ENCODE measurements around the gene GCN1. TPM values are rescaled to one million over a fixed set of nuclear protein-coding genes. Genes with fewer than 3 reads are reported as not detected.

Gene GCN1
- total RNA-seq, 1 experiment from 2014 or later, result 53.6 TPM

DNA sequence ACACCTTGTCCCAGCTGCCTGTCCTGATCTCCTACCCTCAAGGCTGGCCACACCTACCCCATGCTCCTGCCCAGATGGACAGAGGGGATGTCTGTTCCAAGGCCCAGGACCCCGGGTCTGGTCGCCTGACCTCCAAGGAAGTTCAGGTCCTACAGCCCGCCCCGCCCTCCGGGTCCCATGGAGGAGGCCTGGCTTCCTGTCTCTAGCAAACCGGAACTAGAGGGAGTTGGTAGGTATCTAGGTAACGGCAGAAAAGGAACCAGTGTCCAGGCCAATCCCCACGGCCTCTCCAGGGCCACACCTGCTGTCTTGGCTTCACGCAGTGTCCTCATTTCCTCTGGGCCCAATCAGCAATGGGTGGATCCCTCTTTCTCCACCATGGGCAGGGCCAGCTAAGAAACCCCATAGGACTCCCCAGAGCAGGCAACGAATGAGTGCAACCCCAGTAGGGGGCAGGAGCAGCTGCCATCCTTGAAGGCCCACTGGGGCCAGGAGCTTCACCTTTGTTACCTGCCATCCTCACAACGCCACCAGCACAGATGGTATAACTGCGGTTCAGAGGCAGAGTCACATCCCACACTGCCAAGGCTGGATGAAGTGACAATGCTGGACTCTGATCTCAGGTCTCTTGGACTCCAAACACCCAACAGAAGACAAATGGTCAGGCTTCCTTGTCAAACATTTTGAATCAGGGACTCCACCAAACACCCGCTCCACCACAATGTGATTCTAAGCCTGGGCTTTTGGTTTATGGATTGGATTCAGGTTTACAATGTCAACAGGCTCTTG is 31.5 kb upstream of the GCN1 start:
- no peak overlapping the region for H3K27ac ChIP-seq (ENCODE audit: low read length)
- H3K9ac ChIP-seq (ENCODE audit: low read length), result no peak overlapping the region
- H3K4me3 ChIP-seq (ENCODE audit: low read length), result no peak overlapping the region
- no peak overlapping the region for H2AFZ ChIP-seq (ENCODE audit: low read length)
- no peaks in the 10 kb centered on the region for H3K9me3 ChIP-seq (ENCODE audit: low read length)
- H3K27me3 ChIP-seq (ENCODE audit: low read length), result no peaks in the 10 kb centered on the region
- no peaks in the 10 kb centered on the region for H4K20me1 ChIP-seq (ENCODE audit: insufficient read depth, low read depth, low read length)
- no peaks in the 10 kb centered on the region for H3K79me2 ChIP-seq (ENCODE audit: low read length)
- no peak overlapping the region for H3K4me2 ChIP-seq (ENCODE audit: low read depth, low read length, poor library complexity, severe bottlenecking)
- DNase-seq, result no peak
- H3K36me3 ChIP-seq (ENCODE audit: insufficient read depth, low read length), result no peaks in the 10 kb centered on the region
- no peaks in the 10 kb centered on the region for H3K9me2 ChIP-seq (replicated peaks; ENCODE audit: insufficient read depth, low read length)
- H3K4me1 ChIP-seq (ENCODE audit: low read length), result peaks cover 20% of the 10 kb centered on the region

DNA sequence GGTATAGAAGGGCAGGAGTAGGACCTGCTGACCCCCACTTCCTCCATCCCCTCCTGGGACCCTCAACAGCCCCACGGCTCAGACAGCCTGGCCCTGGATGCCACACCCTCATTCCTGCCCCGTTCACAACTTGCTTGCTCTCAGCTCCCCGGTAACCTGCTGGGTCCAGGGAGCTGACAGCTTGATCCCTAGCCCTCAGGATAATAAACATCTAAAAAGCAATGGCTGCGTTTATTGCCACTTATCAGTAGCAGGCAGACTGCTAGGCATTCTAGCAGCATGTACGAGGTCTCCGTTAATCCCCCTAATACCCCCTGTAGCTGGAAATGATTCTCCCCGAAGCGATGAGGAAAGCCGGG is 30.7 kb upstream of the GCN1 start:
- H3K79me2 ChIP-seq (ENCODE audit: low read length), result no peaks in the 10 kb centered on the region
- H3K9ac ChIP-seq (ENCODE audit: low read length), result no peak overlapping the region
- H3K36me3 ChIP-seq (ENCODE audit: insufficient read depth, low read length), result no peaks in the 10 kb centered on the region
- H3K4me3 ChIP-seq (ENCODE audit: low read length), result no peak overlapping the region
- no peak for DNase-seq
- H2AFZ ChIP-seq (ENCODE audit: low read length), result no peak overlapping the region
- H3K9me3 ChIP-seq (ENCODE audit: low read length), result no peaks in the 10 kb centered on the region
- H3K9me2 ChIP-seq (replicated peaks; ENCODE audit: insufficient read depth, low read length), result no peaks in the 10 kb centered on the region
- H4K20me1 ChIP-seq (ENCODE audit: insufficient read depth, low read depth, low read length), result no peaks in the 10 kb centered on the region
- H3K27ac ChIP-seq (ENCODE audit: low read length), result no peak overlapping the region
- no peak overlapping the region for H3K4me2 ChIP-seq (ENCODE audit: low read depth, low read length, poor library complexity, severe bottlenecking)
- peaks cover 20% of the 10 kb centered on the region for H3K4me1 ChIP-seq (ENCODE audit: low read length)
- no peaks in the 10 kb centered on the region for H3K27me3 ChIP-seq (ENCODE audit: low read length)

DNA sequence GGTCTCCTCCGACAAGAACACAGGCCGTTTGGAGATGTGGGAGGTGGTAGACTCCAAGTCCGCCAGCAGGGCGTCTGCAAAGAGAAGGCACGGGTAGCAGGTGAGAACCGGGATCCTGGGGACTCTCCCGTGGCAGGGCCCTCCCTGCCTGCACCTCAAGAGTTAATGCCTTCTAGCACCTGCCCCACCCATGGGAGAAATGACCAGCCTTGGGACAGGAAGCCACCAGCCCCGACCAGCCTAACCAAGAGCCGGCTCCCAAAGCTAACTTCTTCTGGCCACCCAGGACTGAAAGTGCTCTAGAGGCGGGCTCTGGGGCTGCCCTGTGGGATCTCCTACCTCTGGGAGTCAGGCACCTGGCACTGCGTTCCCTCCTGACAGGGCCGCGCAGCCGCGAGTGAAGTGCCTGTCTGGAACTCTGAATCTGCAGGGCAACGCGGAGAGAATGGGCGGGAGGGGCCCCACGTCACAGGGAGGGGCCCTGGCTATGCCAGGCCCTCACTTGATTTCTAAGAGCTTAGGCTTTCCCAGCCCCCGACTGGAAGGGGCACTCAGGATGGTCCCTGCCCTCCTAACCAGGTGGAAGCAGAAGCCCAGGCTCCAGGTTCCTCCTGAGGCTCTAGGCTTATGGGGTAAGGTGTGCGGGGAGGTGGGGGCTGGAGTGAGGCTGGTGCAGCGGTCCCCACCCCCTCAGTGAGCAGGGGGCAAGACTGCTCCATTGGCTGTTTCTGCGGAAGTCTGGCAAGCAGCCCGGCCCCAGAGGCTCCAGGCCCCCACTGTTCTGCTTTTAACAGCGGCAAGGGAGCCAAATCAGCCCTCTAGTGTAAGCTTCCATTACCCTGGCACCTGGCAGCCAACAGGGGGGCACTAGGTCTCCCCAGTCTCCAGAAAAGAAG is 30.0 kb upstream of the GCN1 start:
- H3K27me3 ChIP-seq (ENCODE audit: low read length), result no peaks in the 10 kb centered on the region
- peaks cover 17% of the 10 kb centered on the region for H3K4me1 ChIP-seq (ENCODE audit: low read length)
- H3K36me3 ChIP-seq (ENCODE audit: insufficient read depth, low read length), result no peaks in the 10 kb centered on the region
- no peaks in the 10 kb centered on the region for H3K9me2 ChIP-seq (replicated peaks; ENCODE audit: insufficient read depth, low read length)
- H2AFZ ChIP-seq (ENCODE audit: low read length), result no peak overlapping the region
- DNase-seq, result no peak
- no peaks in the 10 kb centered on the region for H4K20me1 ChIP-seq (ENCODE audit: insufficient read depth, low read depth, low read length)
- H3K4me3 ChIP-seq (ENCODE audit: low read length), result no peak overlapping the region
- H3K9me3 ChIP-seq (ENCODE audit: low read length), result no peaks in the 10 kb centered on the region
- no peak overlapping the region for H3K27ac ChIP-seq (ENCODE audit: low read length)
- H3K9ac ChIP-seq (ENCODE audit: low read length), result no peak overlapping the region
- H3K4me2 ChIP-seq (ENCODE audit: low read depth, low read length, poor library complexity, severe bottlenecking), result no peak overlapping the region
- H3K79me2 ChIP-seq (ENCODE audit: low read length), result no peaks in the 10 kb centered on the region

GRCh38 chr12:120223458-120224303 is 29.2 kb upstream of the GCN1 start:
- no peaks in the 10 kb centered on the region for H3K27me3 ChIP-seq (ENCODE audit: low read length)
- H3K9ac ChIP-seq (ENCODE audit: low read length), result no peak overlapping the region
- H3K79me2 ChIP-seq (ENCODE audit: low read length), result no peaks in the 10 kb centered on the region
- peaks cover 8% of the 10 kb centered on the region for H3K4me1 ChIP-seq (ENCODE audit: low read length)
- DNase-seq, result no peak
- no peak overlapping the region for H3K4me3 ChIP-seq (ENCODE audit: low read length)
- H3K9me2 ChIP-seq (replicated peaks; ENCODE audit: insufficient read depth, low read length), result no peaks in the 10 kb centered on the region
- H3K36me3 ChIP-seq (ENCODE audit: insufficient read depth, low read length), result no peaks in the 10 kb centered on the region
- no peak overlapping the region for H2AFZ ChIP-seq (ENCODE audit: low read length)
- no peak overlapping the region for H3K27ac ChIP-seq (ENCODE audit: low read length)
- no peaks in the 10 kb centered on the region for H4K20me1 ChIP-seq (ENCODE audit: insufficient read depth, low read depth, low read length)
- no peaks in the 10 kb centered on the region for H3K9me3 ChIP-seq (ENCODE audit: low read length)
- no peak overlapping the region for H3K4me2 ChIP-seq (ENCODE audit: low read depth, low read length, poor library complexity, severe bottlenecking)

GRCh38 chr12:120222288-120222832 is 27.8 kb upstream of the GCN1 start:
- Histone ChIP-seq H3K27me3 (ENCODE audit: low read length) (no peaks in the 10 kb centered on the region), H3K4me3 (ENCODE audit: low read length) (no peak overlapping the region), H3K4me1 (ENCODE audit: low read length) (no peaks in the 10 kb centered on the region), H3K4me2 (ENCODE audit: low read depth, low read length, poor library complexity, severe bottlenecking) (no peak overlapping the region), H3K9ac (ENCODE audit: low read length) (no peak overlapping the region), H3K36me3 (ENCODE audit: insufficient read depth, low read length) (no peaks in the 10 kb centered on the region), H4K20me1 (ENCODE audit: insufficient read depth, low read depth, low read length) (no peaks in the 10 kb centered on the region), H3K79me2 (ENCODE audit: low read length) (no peaks in the 10 kb centered on the region), H3K27ac (ENCODE audit: low read length) (no peak overlapping the region), H2AFZ (ENCODE audit: low read length) (no peak overlapping the region), H3K9me2 (replicated peaks; ENCODE audit: insufficient read depth, low read length) (no peaks in the 10 kb centered on the region), H3K9me3 (ENCODE audit: low read length) (no peaks in the 10 kb centered on the region)
- DNase-seq, result no peak

- H4K20me1 ChIP-seq (ENCODE audit: insufficient read depth, low read depth, low read length), result no peaks in the 10 kb centered on the region
- H3K4me2 ChIP-seq (ENCODE audit: low read depth, low read length, poor library complexity, severe bottlenecking), result no peak overlapping the region
- no peaks in the 10 kb centered on the region for H3K9me3 ChIP-seq (ENCODE audit: low read length)
- H3K36me3 ChIP-seq (ENCODE audit: insufficient read depth, low read length), result no peaks in the 10 kb centered on the region
- no peaks in the 10 kb centered on the region for H3K9me2 ChIP-seq (replicated peaks; ENCODE audit: insufficient read depth, low read length)
- no peak overlapping the region for H3K4me3 ChIP-seq (ENCODE audit: low read length)
- no peak overlapping the region for H3K27ac ChIP-seq (ENCODE audit: low read length)
- H3K27me3 ChIP-seq (ENCODE audit: low read length), result no peaks in the 10 kb centered on the region
- H2AFZ ChIP-seq (ENCODE audit: low read length), result no peak overlapping the region
- no peak overlapping the region for H3K9ac ChIP-seq (ENCODE audit: low read length)
- DNase-seq, result no peak
- no peaks in the 10 kb centered on the region for H3K4me1 ChIP-seq (ENCODE audit: low read length)
- H3K79me2 ChIP-seq (ENCODE audit: low read length), result no peaks in the 10 kb centered on the region
Measured at GRCh38 chr12:120221576-120221900, 27.0 kb upstream of the GCN1 start.

GRCh38 chr12:120220838-120221575 is 26.5 kb upstream of the GCN1 start:
- no peaks in the 10 kb centered on the region for H3K36me3 ChIP-seq (ENCODE audit: insufficient read depth, low read length)
- no peaks in the 10 kb centered on the region for H3K27me3 ChIP-seq (ENCODE audit: low read length)
- no peak overlapping the region for H3K4me2 ChIP-seq (ENCODE audit: low read depth, low read length, poor library complexity, severe bottlenecking)
- no peak overlapping the region for H3K9ac ChIP-seq (ENCODE audit: low read length)
- H3K9me3 ChIP-seq (ENCODE audit: low read length), result no peaks in the 10 kb centered on the region
- H3K79me2 ChIP-seq (ENCODE audit: low read length), result no peaks in the 10 kb centered on the region
- no peak overlapping the region for H3K27ac ChIP-seq (ENCODE audit: low read length)
- H4K20me1 ChIP-seq (ENCODE audit: insufficient read depth, low read depth, low read length), result no peaks in the 10 kb centered on the region
- H3K4me3 ChIP-seq (ENCODE audit: low read length), result no peak overlapping the region
- H2AFZ ChIP-seq (ENCODE audit: low read length), result no peak overlapping the region
- no peaks in the 10 kb centered on the region for H3K9me2 ChIP-seq (replicated peaks; ENCODE audit: insufficient read depth, low read length)
- H3K4me1 ChIP-seq (ENCODE audit: low read length), result no peaks in the 10 kb centered on the region
- no peak for DNase-seq
